Measurements from ENCODE around the gene HLF. TPM values are rescaled to one million over a fixed set of nuclear protein-coding genes. Genes with fewer than 3 reads are reported as not detected.

The HLF gene
- total and polyA plus RNA-seq, 10 of the 15 experiments (the other 5 are each of a cell fraction or from before 2014, with no cell fraction given) = 0.01 to 0.33 (median 0.20) TPM; not detected in 3

DNA sequence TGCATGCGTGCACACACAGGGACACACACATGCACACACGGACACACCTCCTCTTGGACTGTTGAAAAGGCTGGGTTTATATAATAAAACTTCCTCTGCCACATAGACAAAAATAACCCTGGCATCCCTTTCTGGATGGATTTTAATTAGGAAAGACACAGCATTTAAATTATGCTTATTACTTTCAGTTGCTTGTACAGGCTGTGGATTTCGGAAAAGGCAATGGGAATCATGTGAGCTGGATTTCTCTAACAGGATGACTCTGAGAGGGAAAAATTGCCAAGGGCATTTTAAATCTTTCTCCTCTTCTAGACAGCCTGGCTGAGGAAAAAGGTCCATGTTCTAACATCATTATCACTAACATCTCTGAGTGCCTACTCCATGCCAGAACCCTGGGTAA is 75.9 kb downstream of the HLF start:
- no peaks in the 10 kb centered on the region for H3K4me1 ChIP-seq (ENCODE audit: control insufficient read depth, insufficient read depth, low read length)
- FAIRE-seq (no peak), DNase-seq (ENCODE audit: low read depth, low spot score) (no peak), ATAC-seq (no peak)
- 81% methylated on average over 3 of the region's 3 CpGs for WGBS (ENCODE audit: insufficient coverage, insufficient replicate concordance, low lambda C conversion rate, missing lambda C conversion rate)
- intact Hi-C loops (cut with micrococcal nuclease; ENCODE audit: unreplicated experiment) = no loop called here
- RAD21 ChIA-PET (ENCODE audit: unreplicated experiment) = no interaction called here
- SMC1A ChIA-PET (ENCODE audit: uncharacterized antibody, unreplicated experiment) = no interaction called here
- CTCF ChIA-PET = no interaction called here
- H4K20me1 ChIP-seq (ENCODE audit: control insufficient read depth, insufficient read depth) = no peaks in the 10 kb centered on the region
- H3K36me3 ChIP-seq (ENCODE audit: control insufficient read depth in 2 of 2, insufficient read depth in 2 of 2, low read length in 1 of 2) = no peaks in the 10 kb centered on the region
- no peak overlapping the region for H3K4me3 ChIP-seq
- POLR2A ChIA-PET = no interaction called here
- no peak overlapping the region for H3K9ac ChIP-seq (ENCODE audit: control insufficient read depth, insufficient read depth, low read length)
- no peak for TF ChIP-seq EGR1 (IDR thresholded peaks at IDR 0.05; ENCODE audit: borderline replicate concordance in 1 of 2, low read depth in 2 of 2, low read length in 2 of 2)
- no peak for TF ChIP-seq BRCA1 (IDR thresholded peaks at IDR 0.05; ENCODE audit: low read depth, low read length)
- no peak for TF ChIP-seq BHLHE40 (IDR thresholded peaks at IDR 0.05; ENCODE audit: borderline replicate concordance in 1 of 2, low read depth in 2 of 2, low read length in 1 of 2)
- no peak for TF ChIP-seq IKZF1 (conservative IDR thresholded peaks at IDR 0.05)
- TF ChIP-seq, protein P1, sequence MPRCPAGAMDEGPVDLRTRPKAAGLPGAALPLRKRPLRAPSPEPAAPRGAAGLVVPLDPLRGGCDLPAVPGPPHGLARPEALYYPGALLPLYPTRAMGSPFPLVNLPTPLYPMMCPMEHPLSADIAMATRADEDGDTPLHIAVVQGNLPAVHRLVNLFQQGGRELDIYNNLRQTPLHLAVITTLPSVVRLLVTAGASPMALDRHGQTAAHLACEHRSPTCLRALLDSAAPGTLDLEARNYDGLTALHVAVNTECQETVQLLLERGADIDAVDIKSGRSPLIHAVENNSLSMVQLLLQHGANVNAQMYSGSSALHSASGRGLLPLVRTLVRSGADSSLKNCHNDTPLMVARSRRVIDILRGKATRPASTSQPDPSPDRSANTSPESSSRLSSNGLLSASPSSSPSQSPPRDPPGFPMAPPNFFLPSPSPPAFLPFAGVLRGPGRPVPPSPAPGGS (IDR thresholded peaks at IDR 0.05; ENCODE audit: borderline replicate concordance, insufficient read depth, low read depth, low read length, poor library complexity, severe bottlenecking) = no peak
- TF ChIP-seq NFYA (IDR thresholded peaks at IDR 0.05; ENCODE audit: borderline replicate concordance, low read depth, low read length) = no peak
- TF ChIP-seq EZH2 (IDR thresholded peaks at IDR 0.05; ENCODE audit: borderline replicate concordance, control insufficient read depth, low read depth, low read length) = no peak
- no peak overlapping the region for H2AFZ ChIP-seq (ENCODE audit: control insufficient read depth, low read depth, low read length)
- H3K27me3 ChIP-seq (replicated peaks in 1 of 2; ENCODE audit: control insufficient read depth in 2 of 2, insufficient read depth in 2 of 2, low read length in 1 of 2) = peaks cover 0 to 3% of the 10 kb centered on the region in 2 experiments; a peak in 1 of 4 replicates
- BruUV-seq (replicated peaks) = no TSS peak
- in situ Hi-C loops (cut with MboI) = no loop called here
- H3K9me3 ChIP-seq (replicated peaks; ENCODE audit: control insufficient read depth, insufficient read depth, low read length) = peaks cover 2% of the 10 kb centered on the region; the same call in 2 of the 3 replicates
- no peak overlapping the region for H3K27ac ChIP-seq (ENCODE audit: control insufficient read depth, insufficient read depth)
- no peaks in the 10 kb centered on the region for H3K79me2 ChIP-seq (ENCODE audit: control insufficient read depth, insufficient read depth, low read length)
- H3K4me2 ChIP-seq (ENCODE audit: control insufficient read depth, insufficient read depth) = no peak overlapping the region

Data from GM12878 (cell line).